Measurements from ENCODE around the gene PPP1R12B. TPM values are rescaled to one million over a fixed set of nuclear protein-coding genes. Genes with fewer than 3 reads are reported as not detected.

Gene PPP1R12B
- polyA plus RNA-seq, 1 donor (not counting 4 experiments of a cell fraction or from before 2014, with no cell fraction given): 6.9 TPM

DNA sequence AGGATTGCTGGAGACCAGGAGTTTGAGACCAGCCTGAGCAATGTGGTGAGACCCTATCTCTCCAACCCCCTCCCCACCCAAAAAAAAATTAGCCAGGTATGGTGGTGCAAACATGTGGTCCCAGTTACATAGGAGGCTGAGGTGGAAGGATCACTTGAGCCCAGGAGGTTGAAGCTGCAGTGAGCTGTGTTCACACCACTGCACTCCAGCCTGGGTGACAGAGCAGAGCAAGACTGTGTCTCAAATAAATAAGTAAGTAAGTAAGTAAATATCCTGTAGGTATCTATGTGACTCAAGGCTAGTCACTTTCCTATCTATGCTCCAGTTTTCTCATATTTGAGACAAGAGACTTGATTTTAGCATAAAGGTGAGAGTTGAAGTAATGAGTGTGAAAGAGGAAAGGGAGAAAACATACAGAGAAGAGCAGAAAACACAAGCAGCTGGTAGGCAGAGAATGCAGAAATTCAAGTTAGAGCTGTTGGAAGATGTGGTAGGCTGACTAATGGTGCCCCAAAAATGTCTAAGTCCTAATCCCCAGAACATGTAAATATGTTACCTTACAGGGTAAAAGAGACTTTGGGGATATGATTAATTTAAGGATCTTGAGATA lies 7.5 kb downstream of the PPP1R12B start:
- no peak overlapping the region for H3K27ac ChIP-seq (ENCODE audit: control insufficient read depth, insufficient read depth, low read length)
- H3K27me3 ChIP-seq (ENCODE audit: control insufficient read depth, extremely low read depth, insufficient read depth, low read length): no peaks in the 10 kb centered on the region
- H3K36me3 ChIP-seq (ENCODE audit: control insufficient read depth in 2 of 2, extremely low read depth in 1 of 2, insufficient read depth in 2 of 2, low read length in 2 of 2): no peaks in the 10 kb centered on the region
- DNase-seq (ENCODE audit: low read depth, low spot score): no peak
- no peaks in the 10 kb centered on the region for H3K9me3 ChIP-seq (ENCODE audit: control insufficient read depth, low read depth, low read length)
- no peak for TF ChIP-seq EZH2 (IDR thresholded peaks at IDR 0.05; ENCODE audit: low read length)
- TF ChIP-seq, protein P1, sequence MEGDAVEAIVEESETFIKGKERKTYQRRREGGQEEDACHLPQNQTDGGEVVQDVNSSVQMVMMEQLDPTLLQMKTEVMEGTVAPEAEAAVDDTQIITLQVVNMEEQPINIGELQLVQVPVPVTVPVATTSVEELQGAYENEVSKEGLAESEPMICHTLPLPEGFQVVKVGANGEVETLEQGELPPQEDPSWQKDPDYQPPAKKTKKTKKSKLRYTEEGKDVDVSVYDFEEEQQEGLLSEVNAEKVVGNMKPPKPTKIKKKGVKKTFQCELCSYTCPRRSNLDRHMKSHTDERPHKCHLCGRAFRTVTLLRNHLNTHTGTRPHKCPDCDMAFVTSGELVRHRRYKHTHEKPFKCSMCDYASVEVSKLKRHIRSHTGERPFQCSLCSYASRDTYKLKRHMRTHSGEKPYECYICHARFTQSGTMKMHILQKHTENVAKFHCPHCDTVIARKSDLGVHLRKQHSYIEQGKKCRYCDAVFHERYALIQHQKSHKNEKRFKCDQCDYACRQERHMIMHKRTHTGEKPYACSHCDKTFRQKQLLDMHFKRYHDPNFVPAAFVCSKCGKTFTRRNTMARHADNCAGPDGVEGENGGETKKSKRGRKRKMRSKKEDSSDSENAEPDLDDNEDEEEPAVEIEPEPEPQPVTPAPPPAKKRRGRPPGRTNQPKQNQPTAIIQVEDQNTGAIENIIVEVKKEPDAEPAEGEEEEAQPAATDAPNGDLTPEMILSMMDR (optimal IDR thresholded peaks at IDR 0.05 in 1 of 3, IDR thresholded peaks at IDR 0.05 in 1 of 3, conservative IDR thresholded peaks at IDR 0.05 in 1 of 3; ENCODE audit: extremely low read depth in 1 of 3, insufficient read depth in 2 of 3, low read length in 3 of 3): no peak
- H3K4me3 ChIP-seq (ENCODE audit: control insufficient read depth in 2 of 3, extremely low read depth in 1 of 3, insufficient read depth in 2 of 3, low read depth in 1 of 3, low read length in 3 of 3): no peak overlapping the region
- dilution Hi-C loops (cut with MboI; ENCODE audit: extremely low pct_ligation_motif_present, low sequenced_read_pairs): no loop called here
- H4K20me1 ChIP-seq (ENCODE audit: control insufficient read depth, extremely low read depth, insufficient read depth, low read length): no peaks in the 10 kb centered on the region
- H3K9me1 ChIP-seq (ENCODE audit: control insufficient read depth, extremely low read depth, insufficient read depth, low read length): no peaks in the 10 kb centered on the region
- no peak for FAIRE-seq
- H3K9ac ChIP-seq (ENCODE audit: control insufficient read depth, extremely low read depth, insufficient read depth, low read length): no peak overlapping the region
- no peak overlapping the region for H2AFZ ChIP-seq (ENCODE audit: control insufficient read depth, low read length)
- H3K4me2 ChIP-seq (ENCODE audit: control insufficient read depth, extremely low read depth, insufficient read depth, low read depth, low read length): no peak overlapping the region
- peaks cover 4% of the 10 kb centered on the region for H3K4me1 ChIP-seq (ENCODE audit: control insufficient read depth, extremely low read depth, insufficient read depth, low read length)
- H3K79me2 ChIP-seq (ENCODE audit: control insufficient read depth, insufficient read depth, low read length): peaks cover 10% of the 10 kb centered on the region

DNA sequence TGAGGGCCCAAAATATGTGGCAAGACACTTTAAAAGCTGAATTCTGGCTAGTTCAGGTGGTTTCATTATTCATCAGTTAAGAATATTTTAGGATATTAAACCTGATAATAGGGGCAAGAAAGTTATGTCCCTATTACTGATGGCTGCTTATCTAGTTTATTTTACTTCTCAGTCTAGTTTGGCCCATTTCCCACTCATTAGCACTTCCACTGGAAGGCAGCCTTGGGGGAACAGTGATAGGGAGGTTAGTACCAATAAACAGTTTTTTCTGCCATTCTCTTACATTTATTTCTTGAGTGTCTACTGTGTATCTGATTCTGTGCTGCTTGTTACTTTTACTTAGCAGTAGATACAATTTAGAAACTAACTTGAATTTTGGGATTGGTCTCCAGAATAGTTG lies 9.0 kb downstream of the PPP1R12B start:
- no peak overlapping the region for H2AFZ ChIP-seq (ENCODE audit: control insufficient read depth, low read length)
- H3K4me2 ChIP-seq (ENCODE audit: control insufficient read depth, extremely low read depth, insufficient read depth, low read depth, low read length): no peak overlapping the region
- no peaks in the 10 kb centered on the region for H3K9me1 ChIP-seq (ENCODE audit: control insufficient read depth, extremely low read depth, insufficient read depth, low read length)
- DNase-seq (ENCODE audit: low read depth, low spot score): no peak
- H4K20me1 ChIP-seq (ENCODE audit: control insufficient read depth, extremely low read depth, insufficient read depth, low read length): no peaks in the 10 kb centered on the region
- H3K4me1 ChIP-seq (ENCODE audit: control insufficient read depth, extremely low read depth, insufficient read depth, low read length): peaks cover 4% of the 10 kb centered on the region
- no peak overlapping the region for H3K9ac ChIP-seq (ENCODE audit: control insufficient read depth, extremely low read depth, insufficient read depth, low read length)
- dilution Hi-C loops (cut with MboI; ENCODE audit: extremely low pct_ligation_motif_present, low sequenced_read_pairs): no loop called here
- no peak for FAIRE-seq
- no peaks in the 10 kb centered on the region for H3K36me3 ChIP-seq (ENCODE audit: control insufficient read depth in 2 of 2, extremely low read depth in 1 of 2, insufficient read depth in 2 of 2, low read length in 2 of 2)
- H3K79me2 ChIP-seq (ENCODE audit: control insufficient read depth, insufficient read depth, low read length): peaks cover 10% of the 10 kb centered on the region
- no peak overlapping the region for H3K27ac ChIP-seq (ENCODE audit: control insufficient read depth, insufficient read depth, low read length)
- no peaks in the 10 kb centered on the region for H3K9me3 ChIP-seq (ENCODE audit: control insufficient read depth, low read depth, low read length)
- TF ChIP-seq EZH2 (IDR thresholded peaks at IDR 0.05; ENCODE audit: low read length): no peak
- H3K4me3 ChIP-seq (ENCODE audit: control insufficient read depth in 2 of 3, extremely low read depth in 1 of 3, insufficient read depth in 2 of 3, low read depth in 1 of 3, low read length in 3 of 3): no peak overlapping the region
- H3K27me3 ChIP-seq (ENCODE audit: control insufficient read depth, extremely low read depth, insufficient read depth, low read length): no peaks in the 10 kb centered on the region

DNA sequence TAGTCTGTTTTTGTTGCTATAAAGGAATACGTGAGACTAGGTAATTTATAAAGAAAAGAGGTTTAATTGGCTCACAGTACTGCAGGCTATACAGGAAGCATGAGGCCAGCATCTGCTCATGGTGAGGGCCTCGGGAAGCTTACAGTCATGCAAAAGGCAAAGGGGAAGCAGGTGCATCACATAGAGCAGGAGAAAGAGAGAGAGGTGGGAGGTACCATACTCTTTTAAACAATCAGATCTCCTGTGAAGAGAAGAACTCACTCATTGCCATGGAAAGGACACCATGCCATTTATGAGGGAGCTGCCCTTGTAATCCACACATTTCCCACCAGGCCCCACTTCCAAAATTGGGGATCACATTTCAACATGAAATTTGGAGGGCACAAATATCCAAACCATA lies 12.7 kb downstream of the PPP1R12B start:
- peaks cover 7% of the 10 kb centered on the region for H3K4me1 ChIP-seq (ENCODE audit: control insufficient read depth, extremely low read depth, insufficient read depth, low read length)
- H3K9me1 ChIP-seq (ENCODE audit: control insufficient read depth, extremely low read depth, insufficient read depth, low read length): no peaks in the 10 kb centered on the region
- dilution Hi-C loops (cut with MboI; ENCODE audit: extremely low pct_ligation_motif_present, low sequenced_read_pairs): no loop called here
- H3K4me2 ChIP-seq (ENCODE audit: control insufficient read depth, extremely low read depth, insufficient read depth, low read depth, low read length): no peak overlapping the region
- H3K27ac ChIP-seq (ENCODE audit: control insufficient read depth, insufficient read depth, low read length): no peak overlapping the region
- FAIRE-seq (no peak), DNase-seq (ENCODE audit: low read depth, low spot score) (no peak)
- H2AFZ ChIP-seq (ENCODE audit: control insufficient read depth, low read length): no peak overlapping the region
- no peaks in the 10 kb centered on the region for H3K36me3 ChIP-seq (ENCODE audit: control insufficient read depth in 2 of 2, extremely low read depth in 1 of 2, insufficient read depth in 2 of 2, low read length in 2 of 2)
- no peaks in the 10 kb centered on the region for H4K20me1 ChIP-seq (ENCODE audit: control insufficient read depth, extremely low read depth, insufficient read depth, low read length)
- peaks cover 5% of the 10 kb centered on the region for H3K79me2 ChIP-seq (ENCODE audit: control insufficient read depth, insufficient read depth, low read length)
- no peak overlapping the region for H3K4me3 ChIP-seq (ENCODE audit: control insufficient read depth in 2 of 3, extremely low read depth in 1 of 3, insufficient read depth in 2 of 3, low read depth in 1 of 3, low read length in 3 of 3)
- no peaks in the 10 kb centered on the region for H3K9me3 ChIP-seq (ENCODE audit: control insufficient read depth, low read depth, low read length)
- H3K9ac ChIP-seq (ENCODE audit: control insufficient read depth, extremely low read depth, insufficient read depth, low read length): no peak overlapping the region
- no peaks in the 10 kb centered on the region for H3K27me3 ChIP-seq (ENCODE audit: control insufficient read depth, extremely low read depth, insufficient read depth, low read length)
- TF ChIP-seq, protein P1 (optimal IDR thresholded peaks at IDR 0.05 in 1 of 3, IDR thresholded peaks at IDR 0.05 in 1 of 3, conservative IDR thresholded peaks at IDR 0.05 in 1 of 3; ENCODE audit: extremely low read depth in 1 of 3, insufficient read depth in 2 of 3, low read length in 3 of 3): no peak
- no peak for TF ChIP-seq EZH2 (IDR thresholded peaks at IDR 0.05; ENCODE audit: low read length)

All from keratinocyte (primary cell).